IMR-90 (cell line): ENCODE measurements around the gene PPP3CA. TPM values are rescaled to one million over a fixed set of nuclear protein-coding genes. Genes with fewer than 3 reads are reported as not detected.

Experiments used
- ATAC-seq: fragments of 200-7000 bp; cut with Tn5 transposase; 2 replicates; pipeline ENCODE4 v1.9.1; 2020; ENCODE audit warnings: low read depth, mild to moderate bottlenecking, moderate library complexity
- BruUV-seq: library from RNA; stranded (reverse); fragments of 400-500 nt; replicated peaks from 2 replicates; lab custom pipeline; 2021; lab: Mats Ljungman, UMichigan
- CTCF ChIA-PET: fragments of 300-600 bp; formaldehyde crosslinking; extraction: SDS; loops from one replicate; lab custom pipeline; 2021; ENCODE audit warnings: antibody characterized with exemption; lab: Yijun Ruan, JAX
- POLR2A ChIA-PET: fragments of 300-600 bp; sonication (Branson Sonifier 250); formaldehyde crosslinking; loops from one replicate; lab custom pipeline; 2022; ENCODE audit warnings: antibody characterized with exemption; ENCODE audit not compliant: unreplicated experiment; lab: Charles Lee
- DNase-seq: peaks from one replicate; pipeline ENCODE4 v3.0.0; 2013
- H2AFZ ChIP-seq: replicated peaks from 2 replicates; pipeline ENCODE3; 2013; ENCODE audit warnings: low read length, mild to moderate bottlenecking; ENCODE audit not compliant: poor library complexity
- H2AK5ac ChIP-seq: 2 replicates; pipeline ENCODE4 v1.6.1; 2013; ENCODE audit warnings: low read depth, low read length, inconsistent platforms
- H2AK9ac ChIP-seq: replicated peaks from 2 replicates; pipeline ENCODE3; 2013; ENCODE audit warnings: mild to moderate bottlenecking, low read depth, low read length, moderate library complexity; ENCODE audit not compliant: poor library complexity
- H2BK120ac ChIP-seq: 2 replicates; pipeline ENCODE4 v1.6.1; 2013; ENCODE audit warnings: low read depth, low read length, inconsistent platforms
- H2BK15ac ChIP-seq: 3 replicates; pipeline ENCODE4 v1.6.1; 2013; ENCODE audit warnings: low read depth, low read length, inconsistent platforms
- H2BK20ac ChIP-seq: 2 replicates; pipeline ENCODE4 v1.6.1; 2013; ENCODE audit warnings: low read depth, mild to moderate bottlenecking, inconsistent platforms, low read length, moderate library complexity
- H2BK5ac ChIP-seq: 2 replicates; pipeline ENCODE4 v1.6.1; 2013; ENCODE audit warnings: mild to moderate bottlenecking, low read depth, low read length, inconsistent platforms; ENCODE audit not compliant: poor library complexity, severe bottlenecking
- H3K14ac ChIP-seq: replicated peaks from 2 replicates; pipeline ENCODE4 v1.6.1; 2013; ENCODE audit warnings: low read depth, low read length, inconsistent platforms
- H3K18ac ChIP-seq: 2 replicates; pipeline ENCODE4 v1.6.1; 2013; ENCODE audit warnings: low read depth, low read length, control low read depth
- H3K23ac ChIP-seq: 2 replicates; pipeline ENCODE4 v1.6.1; 2013; ENCODE audit warnings: low read depth, low read length, inconsistent platforms
- H3K27ac ChIP-seq: 2 replicates; pipeline ENCODE4 v1.5.1; 2013; ENCODE audit warnings: mild to moderate bottlenecking, control low read depth, low read length; ENCODE audit not compliant: insufficient read depth
- H3K27me3 ChIP-seq: 2 replicates; pipeline ENCODE4 v1.6.1; 2013; ENCODE audit warnings: low read length; ENCODE audit not compliant: control insufficient read depth, insufficient read depth
- H3K36me3 ChIP-seq: 2 replicates; pipeline ENCODE4 v1.6.1; 2013; ENCODE audit warnings: low read length, mixed read lengths; ENCODE audit not compliant: control insufficient read depth, insufficient read depth
- H3K4ac ChIP-seq: 2 replicates; pipeline ENCODE4 v1.6.1; 2013; ENCODE audit warnings: low read depth, low read length, inconsistent platforms
- H3K4me1 ChIP-seq: 2 replicates; pipeline ENCODE4 v1.6.1; 2013; ENCODE audit warnings: low read length, mixed read lengths; ENCODE audit not compliant: control insufficient read depth, insufficient read depth
- H3K4me2 ChIP-seq: 2 replicates; pipeline ENCODE4 v1.6.1; 2013; ENCODE audit warnings: low read depth, mild to moderate bottlenecking, control low read depth, low read length, moderate library complexity
- H3K4me3 ChIP-seq: 2 replicates; pipeline ENCODE4 v1.5.1; 2013; ENCODE audit warnings: low read depth, mild to moderate bottlenecking, control low read depth, low read length, moderate library complexity; ENCODE audit not compliant: insufficient read depth
- H3K56ac ChIP-seq: 2 replicates; pipeline ENCODE4 v1.6.1; 2013; ENCODE audit warnings: low read length, inconsistent platforms; ENCODE audit not compliant: insufficient read depth; ENCODE audit errors: extremely low read depth
- H3K79me1 ChIP-seq, 2 experiments: 2 replicates each; pipeline ENCODE4 v1.6.1; 2013; ENCODE audit warnings: low read length in 2 of 2, inconsistent platforms in 1 of 2, low read depth in 1 of 2
- H3K9ac ChIP-seq: 2 replicates; pipeline ENCODE4 v1.6.1; 2013; ENCODE audit warnings: low read depth, low read length, control low read depth
- H3K9me1 ChIP-seq: 2 replicates; pipeline ENCODE4 v1.6.1; 2013; ENCODE audit warnings: low read length, inconsistent platforms; ENCODE audit not compliant: insufficient read depth
- H3K9me3 ChIP-seq: 2 replicates; pipeline ENCODE4 v1.6.1; 2013; ENCODE audit warnings: low read length; ENCODE audit not compliant: control insufficient read depth, insufficient read depth
- H4K20me1 ChIP-seq: 2 replicates; pipeline ENCODE4 v1.6.1; 2013; ENCODE audit warnings: low read length, inconsistent platforms; ENCODE audit not compliant: insufficient read depth
- H4K5ac ChIP-seq: 2 replicates; pipeline ENCODE4 v1.6.1; 2013; ENCODE audit warnings: mild to moderate bottlenecking, low read depth, low read length, control low read depth
- H4K8ac ChIP-seq, 2 experiments: 2 replicates each; pipeline ENCODE4 v1.6.1; 2013; ENCODE audit warnings: low read depth in 2 of 2, low read length in 2 of 2, control low read depth in 1 of 2, inconsistent platforms in 1 of 2
- H4K91ac ChIP-seq: 2 replicates; pipeline ENCODE4 v1.6.1; 2013; ENCODE audit warnings: low read depth, low read length, inconsistent platforms; ENCODE audit not compliant: insufficient read depth
- BHLHE40 ChIP-seq: fragments of 150-350 bp; IDR thresholded peaks from 2 replicates; pipeline ENCODE4 v1.6.1; 2016; ENCODE audit warnings: mild to moderate bottlenecking, low read depth, low read length
- CEBPB ChIP-seq: IDR thresholded peaks from 2 replicates; pipeline ENCODE4 v1.6.1; 2012; ENCODE audit warnings: low read depth, low read length, improper control_type of control experiment
- CHD1 ChIP-seq: IDR thresholded peaks from 2 replicates; pipeline ENCODE4 v1.6.1; 2012; ENCODE audit warnings: low read depth, low read length, improper control_type of control experiment
- FOS ChIP-seq: fragments of 150-350 bp; IDR thresholded peaks from 2 replicates; pipeline ENCODE4 v1.6.1; 2016; ENCODE audit warnings: low read depth, low read length
- MAFK ChIP-seq: IDR thresholded peaks from 2 replicates; pipeline ENCODE4 v1.6.1; 2012; ENCODE audit warnings: low read depth, low read length, improper control_type of control experiment
- MXI1 ChIP-seq: IDR thresholded peaks from 2 replicates; pipeline ENCODE4 v1.6.1; 2012; ENCODE audit warnings: low read depth, mild to moderate bottlenecking, low read length, moderate library complexity, borderline replicate concordance
- NFE2L2 ChIP-seq: fragments of 150-350 bp; IDR thresholded peaks from 2 replicates; pipeline ENCODE4 v1.6.1; 2016; ENCODE audit warnings: low read depth, mild to moderate bottlenecking, low read length
- POLR2A ChIP-seq: IDR thresholded peaks from 2 replicates; pipeline ENCODE4 v1.6.1; 2012; ENCODE audit warnings: mild to moderate bottlenecking, low read depth, low read length
- RAD21 ChIP-seq: IDR thresholded peaks from 2 replicates; pipeline ENCODE4 v1.6.1; 2012; ENCODE audit warnings: low read length, improper control_type of control experiment
- RCOR1 ChIP-seq: IDR thresholded peaks from 2 replicates; pipeline ENCODE4 v1.6.1; 2012; ENCODE audit warnings: mild to moderate bottlenecking, low read length, improper control_type of control experiment; ENCODE audit not compliant: insufficient replicate concordance
- RFX5 ChIP-seq: IDR thresholded peaks from 2 replicates; pipeline ENCODE4 v1.8.0; 2012; ENCODE audit warnings: low read depth, mild to moderate bottlenecking, low read length, moderate library complexity
- SMC3 ChIP-seq: fragments of 150-350 bp; IDR thresholded peaks from 2 replicates; pipeline ENCODE4 v1.6.1; 2016; ENCODE audit warnings: low read depth, mild to moderate bottlenecking, antibody characterized with exemption, low read length, moderate library complexity
- WGBS, 2 experiments: methylation state at CpG; one replicate each; pipeline versions ENCODE4 v1.1.5 to v1.1.7; 2013; ENCODE audit warnings: missing lambda C conversion rate in 2 of 2; ENCODE audit not compliant: insufficient read length in 1 of 2; ENCODE audit errors: extremely low coverage in 2 of 2; 5-methylcytosine and 5-hydroxymethylcytosine counted together
- dilution Hi-C: fragments of 300-500 bp; cut with HindIII; formaldehyde crosslinking; loops from one replicate; pipeline ENCODE4 v1.14.3; 2018; ENCODE audit warnings: low sequenced_read_pairs; ENCODE audit not compliant: unreplicated experiment
- in situ Hi-C: fragments of 300-500 bp; cut with MboI; formaldehyde crosslinking; loops from 3 replicates; pipeline ENCODE4 v1.14.3; 2019; ENCODE audit warnings: low sequenced_read_pairs, inconsistent platforms, mixed read lengths
- intact Hi-C: fragments of 100-400 bp; cut with micrococcal nuclease; formaldehyde crosslinking; loops from 2 replicates; pipeline ENCODE4 v1.10.0; 2022
- polyA plus RNA-seq, 3 experiments: library from polyadenylated mRNA; depleted of rRNA; stranded (reverse); fragments of >200 nt; gene quantifications; 2 replicates each; pipeline ENCODE4 v1.2.3, GENCODE V29; 2012; ENCODE audit warnings: low replicate concordance in 1 of 3
- total RNA-seq: library from RNA; depleted of rRNA; stranded (reverse); fragments of >200 nt; gene quantifications from 2 replicates; pipeline ENCODE4 v1.2.3, GENCODE V29; 2012
- TF ChIP-seq, protein P1 (sequence below): fragments of 150-350 bp; IDR thresholded peaks from 2 replicates; pipeline ENCODE4 v1.6.1; 2016; ENCODE audit warnings: low read depth, mild to moderate bottlenecking, low read length, moderate library complexity, borderline replicate concordance
- TF ChIP-seq, protein P2 (sequence below): conservative IDR thresholded peaks from 2 replicates; pipeline ENCODE4 v1.5.1; 2012; ENCODE audit warnings: mild to moderate bottlenecking, low read depth, low read length, improper control_type of control experiment

The PPP3CA gene
- total and polyA plus RNA-seq, 2 of the 4 experiments (the other 2 are of a cell fraction), result 14.5 to 48.6 TPM

DNA sequence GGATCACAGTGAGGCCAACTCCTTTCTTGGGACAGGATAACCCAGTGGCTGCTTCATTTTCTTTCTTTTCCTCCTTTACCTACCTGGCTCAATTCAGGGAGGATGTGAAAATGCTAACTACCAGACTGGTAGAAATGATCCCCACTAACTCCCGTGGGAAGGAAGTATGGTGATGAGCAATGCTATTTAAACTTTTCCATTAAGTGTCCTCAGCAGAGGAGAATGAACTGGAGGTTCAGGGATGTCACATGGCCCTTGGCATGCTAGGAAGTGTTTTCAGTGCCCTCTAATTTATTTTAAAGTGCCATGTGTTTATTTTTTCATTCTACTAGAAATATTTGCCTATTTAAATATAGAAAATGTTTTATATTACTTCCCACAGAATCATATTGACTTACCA lies 363.9 kb downstream of the PPP3CA start:
- H3K4me2 ChIP-seq, result no peak overlapping the region
- no TSS peak for BruUV-seq
- WGBS, 2 experiments, result no CpG with 5 or more reads among the region's 1 CpG
- no peaks in the 10 kb centered on the region for H3K9me1 ChIP-seq
- H4K91ac ChIP-seq, result no peak overlapping the region
- no peak overlapping the region for H3K27ac ChIP-seq
- intact Hi-C loops (no loop called here), in situ Hi-C loops (no loop called here), dilution Hi-C loops (no loop called here)
- H2BK15ac ChIP-seq, result no peak overlapping the region
- no peak overlapping the region for H3K4ac ChIP-seq
- no peak for DNase-seq
- H4K5ac ChIP-seq, result no peak overlapping the region
- H2AK5ac ChIP-seq, result no peak overlapping the region
- no peak overlapping the region for H3K4me3 ChIP-seq
- TF ChIP-seq, protein P1, sequence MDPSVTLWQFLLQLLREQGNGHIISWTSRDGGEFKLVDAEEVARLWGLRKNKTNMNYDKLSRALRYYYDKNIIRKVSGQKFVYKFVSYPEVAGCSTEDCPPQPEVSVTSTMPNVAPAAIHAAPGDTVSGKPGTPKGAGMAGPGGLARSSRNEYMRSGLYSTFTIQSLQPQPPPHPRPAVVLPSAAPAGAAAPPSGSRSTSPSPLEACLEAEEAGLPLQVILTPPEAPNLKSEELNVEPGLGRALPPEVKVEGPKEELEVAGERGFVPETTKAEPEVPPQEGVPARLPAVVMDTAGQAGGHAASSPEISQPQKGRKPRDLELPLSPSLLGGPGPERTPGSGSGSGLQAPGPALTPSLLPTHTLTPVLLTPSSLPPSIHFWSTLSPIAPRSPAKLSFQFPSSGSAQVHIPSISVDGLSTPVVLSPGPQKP, result no peak
- TF ChIP-seq CEBPB, result no peak
- TF ChIP-seq RFX5, result no peak
- TF ChIP-seq POLR2A, result no peak
- TF ChIP-seq MXI1, result no peak
- no peak for TF ChIP-seq RCOR1
- no peak for TF ChIP-seq SMC3
- no peak for TF ChIP-seq CHD1
- TF ChIP-seq, protein P2, sequence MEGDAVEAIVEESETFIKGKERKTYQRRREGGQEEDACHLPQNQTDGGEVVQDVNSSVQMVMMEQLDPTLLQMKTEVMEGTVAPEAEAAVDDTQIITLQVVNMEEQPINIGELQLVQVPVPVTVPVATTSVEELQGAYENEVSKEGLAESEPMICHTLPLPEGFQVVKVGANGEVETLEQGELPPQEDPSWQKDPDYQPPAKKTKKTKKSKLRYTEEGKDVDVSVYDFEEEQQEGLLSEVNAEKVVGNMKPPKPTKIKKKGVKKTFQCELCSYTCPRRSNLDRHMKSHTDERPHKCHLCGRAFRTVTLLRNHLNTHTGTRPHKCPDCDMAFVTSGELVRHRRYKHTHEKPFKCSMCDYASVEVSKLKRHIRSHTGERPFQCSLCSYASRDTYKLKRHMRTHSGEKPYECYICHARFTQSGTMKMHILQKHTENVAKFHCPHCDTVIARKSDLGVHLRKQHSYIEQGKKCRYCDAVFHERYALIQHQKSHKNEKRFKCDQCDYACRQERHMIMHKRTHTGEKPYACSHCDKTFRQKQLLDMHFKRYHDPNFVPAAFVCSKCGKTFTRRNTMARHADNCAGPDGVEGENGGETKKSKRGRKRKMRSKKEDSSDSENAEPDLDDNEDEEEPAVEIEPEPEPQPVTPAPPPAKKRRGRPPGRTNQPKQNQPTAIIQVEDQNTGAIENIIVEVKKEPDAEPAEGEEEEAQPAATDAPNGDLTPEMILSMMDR, result no peak
- TF ChIP-seq BHLHE40, result no peak
- no peak for TF ChIP-seq FOS
- TF ChIP-seq NFE2L2, result no peak
- TF ChIP-seq RAD21, result no peak
- no peak for TF ChIP-seq MAFK
- H3K27me3 ChIP-seq, result 0 out of 2 replicates have a peak, but pooled peaks cover 2% of the 10 kb centered on the region
- H3K9ac ChIP-seq, result no peak overlapping the region
- no peak overlapping the region for H3K56ac ChIP-seq
- H2BK5ac ChIP-seq, result no peak overlapping the region
- H2AFZ ChIP-seq, result no peak overlapping the region
- H3K14ac ChIP-seq, result no peak overlapping the region
- no peak overlapping the region for H3K18ac ChIP-seq
- H3K4me1 ChIP-seq, result no peaks in the 10 kb centered on the region
- H2BK20ac ChIP-seq, result no peak overlapping the region
- ChIA-PET CTCF (no interaction called here), POLR2A (no interaction called here)
- no peaks in the 10 kb centered on the region for H4K20me1 ChIP-seq
- H2AK9ac ChIP-seq, result no peak overlapping the region
- H4K8ac ChIP-seq, result no peak overlapping the region
- H2BK120ac ChIP-seq, result no peak overlapping the region
- H3K9me3 ChIP-seq, result no peaks in the 10 kb centered on the region
- no peak overlapping the region for H3K23ac ChIP-seq
- no peak for ATAC-seq
- H3K79me1 ChIP-seq, result no peaks in the 10 kb centered on the region
- H3K36me3 ChIP-seq, result no peaks in the 10 kb centered on the region
